Measurements from ENCODE around the gene SEMA5B.

SEMA5B gene

GRCh38 chr3:122972141-122972540, 55.4 kb downstream of the SEMA5B start:
- DNase-seq: no peak

GRCh38 chr3:122969585-122970469, 57.7 kb downstream of the SEMA5B start:
- no peak for DNase-seq

- DNase-seq: no peak
These were observed 59.8 kb downstream of the SEMA5B start for GRCh38 chr3:122967765-122968164.

GRCh38 chr3:122967356-122967755, 60.2 kb downstream of the SEMA5B start:
- DNase-seq: no peak

- no peak for DNase-seq
These were observed 61.5 kb downstream of the SEMA5B start for GRCh38 chr3:122966045-122966444.

GRCh38 chr3:122964811-122965210, 62.8 kb downstream of the SEMA5B start:
- no peak for DNase-seq

- DNase-seq: no peak
These were observed 65.4 kb downstream of the SEMA5B start for GRCh38 chr3:122962149-122962548.

GRCh38 chr3:122961146-122961545, 66.4 kb downstream of the SEMA5B start:
- no peak for DNase-seq

GRCh38 chr3:122960652-122961051, 66.9 kb downstream of the SEMA5B start:
- DNase-seq: no peak

GRCh38 chr3:122959339-122959738, 68.2 kb downstream of the SEMA5B start:
- no peak for DNase-seq

- no peak for DNase-seq
These were observed 69.6 kb downstream of the SEMA5B start for GRCh38 chr3:122957707-122958689.

- DNase-seq: no peak
These were observed 70.7 kb downstream of the SEMA5B start for GRCh38 chr3:122956693-122957455.

- DNase-seq: no peak
These were observed 71.5 kb downstream of the SEMA5B start for GRCh38 chr3:122955916-122956692.

- no peak for DNase-seq
These were observed 75.0 kb downstream of the SEMA5B start for GRCh38 chr3:122952520-122952919.

GRCh38 chr3:122948408-122948807, 79.2 kb downstream of the SEMA5B start:
- no peak for DNase-seq

GRCh38 chr3:122947738-122948137, 79.8 kb downstream of the SEMA5B start:
- no peak for DNase-seq

- DNase-seq: no peak
These were observed 80.4 kb downstream of the SEMA5B start for GRCh38 chr3:122947196-122947595.

- DNase-seq: no peak
These were observed 81.4 kb downstream of the SEMA5B start for GRCh38 chr3:122946185-122946584.

- DNase-seq: no peak
These were observed 82.3 kb downstream of the SEMA5B start for GRCh38 chr3:122945230-122945629.

GRCh38 chr3:122944671-122945161, 82.8 kb downstream of the SEMA5B start:
- DNase-seq: no peak

GRCh38 chr3:122943828-122944190, 83.8 kb downstream of the SEMA5B start:
- DNase-seq: no peak
